NCI-H1417 treated with DMSO at 0.1 percent for 48 hours (cell line): ENCODE results near the gene DUS4L.

Experiments used
- DNase-seq: peaks from one replicate; lab custom pipeline; 2025; lab: John Stamatoyannopoulos, UW

The DUS4L gene

DNA sequence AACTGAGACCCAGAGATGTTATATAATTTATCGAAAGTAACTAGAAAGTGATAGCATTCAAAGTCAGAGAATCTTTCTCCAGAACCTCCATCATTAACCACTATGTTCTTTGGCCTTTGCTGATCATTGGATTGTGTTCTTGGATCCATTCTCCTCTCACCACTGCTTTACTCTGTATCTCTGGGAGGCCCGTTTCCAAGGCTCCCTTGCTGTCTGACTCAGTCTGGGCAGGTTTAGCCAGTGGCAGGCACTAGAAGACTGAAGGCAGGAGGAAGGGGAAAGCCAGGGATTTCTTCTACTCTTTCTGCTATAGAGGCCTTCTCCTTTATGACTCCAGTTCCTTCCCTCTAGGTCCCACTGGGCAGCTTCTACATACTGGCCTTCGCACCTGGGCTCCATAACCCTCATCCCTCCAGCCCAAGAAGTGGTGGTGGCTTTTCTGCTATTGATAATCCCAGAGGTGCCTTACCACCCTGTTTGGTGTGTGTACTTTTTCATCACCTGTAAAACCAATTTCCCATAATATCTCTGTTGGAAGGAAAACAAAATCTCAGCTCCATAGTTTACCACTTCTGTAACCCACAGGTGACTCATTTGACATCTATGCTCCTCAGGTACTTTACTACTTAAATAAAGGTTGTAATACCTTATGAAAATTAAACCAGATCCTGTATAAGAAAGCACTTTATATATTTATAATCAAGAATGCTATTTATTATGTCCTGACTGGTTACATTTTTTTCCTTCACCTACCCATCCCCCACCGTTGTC, 52.3 kb downstream of the DUS4L start:
- no peak for DNase-seq

- no peak for DNase-seq
Observed at GRCh38 chr7:107622429-107622828, 58.7 kb downstream of the DUS4L start.

DNA sequence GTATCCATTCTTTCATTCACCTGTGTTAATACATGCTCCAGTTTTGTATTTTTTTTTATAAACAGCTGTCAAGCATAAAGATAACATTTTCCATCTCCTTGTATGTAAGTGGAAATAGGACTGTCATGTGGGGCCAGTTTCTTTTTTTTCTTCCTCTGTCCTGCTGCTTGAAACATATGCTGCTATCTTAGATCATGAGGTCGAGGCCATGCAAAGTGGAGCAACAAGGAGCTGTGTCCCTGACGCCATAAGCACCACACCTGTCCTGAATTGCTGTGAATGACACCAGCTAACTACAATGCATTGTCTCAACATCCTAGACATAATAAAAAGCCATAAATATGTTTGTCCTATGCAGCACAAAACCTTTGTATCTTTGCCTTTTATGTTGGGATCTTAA, 59.1 kb downstream of the DUS4L start:
- no peak for DNase-seq

GRCh38 chr7:107627002-107627401, 63.2 kb downstream of the DUS4L start:
- no peak for DNase-seq
